Astrocyte of the spinal cord (primary cell): ENCODE results near the gene ZMIZ1.
A peak's percentile ranks its signal among the peaks of the same experiment; 100 is the strongest.

Experiments
- DNase-seq: peaks from one replicate; pipeline ENCODE4 v3.0.0; 2011; ENCODE audit warnings: low read depth, low spot score
- H3K4me3 ChIP-seq: 2 replicates; pipeline ENCODE4 v1.5.1; 2011; ENCODE audit warnings: low read depth, mild to moderate bottlenecking, low read length, moderate library complexity
- in situ Hi-C: cut with HindIII; loops from 2 replicates; pipeline ENCODE4 v1.10.0; 2017; ENCODE audit warnings: low sequenced_read_pairs
- TF ChIP-seq, protein P1 (sequence below): IDR thresholded peaks from 2 replicates; pipeline ENCODE4 v1.5.1; 2012; ENCODE audit warnings: low read depth, mild to moderate bottlenecking, low read length, inconsistent platforms

The ZMIZ1 gene

DNA sequence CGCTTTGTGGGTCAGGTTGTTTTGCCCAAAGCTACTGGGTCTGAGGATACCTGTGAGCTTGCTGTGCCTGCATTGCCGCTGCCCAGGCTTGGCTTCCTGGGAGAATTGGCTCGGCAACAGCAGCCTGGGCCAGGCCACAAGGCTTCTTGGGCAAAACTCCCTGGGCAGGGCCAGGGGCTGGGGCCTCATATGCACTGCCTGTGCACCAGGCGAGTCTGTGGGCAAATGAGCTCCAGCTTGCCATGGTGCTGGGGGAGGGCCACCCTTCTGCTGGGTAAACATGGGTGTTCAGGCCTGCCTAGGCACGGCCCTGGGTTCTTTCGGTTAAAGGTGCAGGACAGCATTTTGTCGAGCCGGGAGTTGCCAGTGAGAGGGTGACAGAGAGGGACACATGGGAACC lies 19.4 kb downstream of the ZMIZ1 start:
- DNase-seq: no peak
- TF ChIP-seq, protein P1, sequence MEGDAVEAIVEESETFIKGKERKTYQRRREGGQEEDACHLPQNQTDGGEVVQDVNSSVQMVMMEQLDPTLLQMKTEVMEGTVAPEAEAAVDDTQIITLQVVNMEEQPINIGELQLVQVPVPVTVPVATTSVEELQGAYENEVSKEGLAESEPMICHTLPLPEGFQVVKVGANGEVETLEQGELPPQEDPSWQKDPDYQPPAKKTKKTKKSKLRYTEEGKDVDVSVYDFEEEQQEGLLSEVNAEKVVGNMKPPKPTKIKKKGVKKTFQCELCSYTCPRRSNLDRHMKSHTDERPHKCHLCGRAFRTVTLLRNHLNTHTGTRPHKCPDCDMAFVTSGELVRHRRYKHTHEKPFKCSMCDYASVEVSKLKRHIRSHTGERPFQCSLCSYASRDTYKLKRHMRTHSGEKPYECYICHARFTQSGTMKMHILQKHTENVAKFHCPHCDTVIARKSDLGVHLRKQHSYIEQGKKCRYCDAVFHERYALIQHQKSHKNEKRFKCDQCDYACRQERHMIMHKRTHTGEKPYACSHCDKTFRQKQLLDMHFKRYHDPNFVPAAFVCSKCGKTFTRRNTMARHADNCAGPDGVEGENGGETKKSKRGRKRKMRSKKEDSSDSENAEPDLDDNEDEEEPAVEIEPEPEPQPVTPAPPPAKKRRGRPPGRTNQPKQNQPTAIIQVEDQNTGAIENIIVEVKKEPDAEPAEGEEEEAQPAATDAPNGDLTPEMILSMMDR: no peak
- in situ Hi-C loops: no loop called here
- no peak overlapping the region for H3K4me3 ChIP-seq

DNA sequence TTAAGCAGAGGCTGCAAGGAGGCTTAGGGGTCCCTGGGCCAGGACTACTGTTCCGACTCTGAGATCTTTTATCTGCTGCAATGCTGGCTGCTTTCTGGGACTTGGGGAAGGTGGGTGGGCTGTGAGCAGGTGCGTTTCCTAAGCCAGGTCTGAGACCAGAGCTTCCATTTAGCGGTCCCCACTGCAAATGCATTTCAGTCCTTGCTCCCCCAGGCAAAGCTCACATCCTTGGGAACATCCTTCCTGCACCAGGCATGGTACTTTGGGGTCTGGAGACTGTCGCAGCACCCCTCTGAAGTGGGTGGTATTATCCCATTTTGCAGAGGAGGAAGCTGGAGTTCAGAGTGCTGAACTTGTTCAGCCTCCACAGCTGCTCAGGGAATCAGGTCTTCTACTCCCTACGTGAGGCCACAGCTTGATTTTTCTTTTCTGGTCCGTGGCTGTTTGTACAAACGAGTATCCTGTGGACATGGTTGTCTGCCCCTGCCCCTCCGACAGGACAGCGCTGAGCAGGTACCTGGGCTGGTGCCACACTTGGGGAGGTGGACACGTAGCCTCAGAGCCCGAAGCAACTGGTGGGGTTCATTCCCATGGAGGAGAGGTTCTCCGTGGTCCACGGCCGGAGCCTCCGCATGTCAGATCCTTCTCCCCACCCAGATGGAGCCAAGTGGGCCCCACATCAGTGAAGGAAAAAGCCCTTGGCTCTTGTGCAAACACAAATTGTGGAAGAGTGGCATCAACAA lies 20.0 kb downstream of the ZMIZ1 start:
- in situ Hi-C loops: no loop called here
- no peak for DNase-seq
- TF ChIP-seq, protein P1: no peak
- no peak overlapping the region for H3K4me3 ChIP-seq

DNA sequence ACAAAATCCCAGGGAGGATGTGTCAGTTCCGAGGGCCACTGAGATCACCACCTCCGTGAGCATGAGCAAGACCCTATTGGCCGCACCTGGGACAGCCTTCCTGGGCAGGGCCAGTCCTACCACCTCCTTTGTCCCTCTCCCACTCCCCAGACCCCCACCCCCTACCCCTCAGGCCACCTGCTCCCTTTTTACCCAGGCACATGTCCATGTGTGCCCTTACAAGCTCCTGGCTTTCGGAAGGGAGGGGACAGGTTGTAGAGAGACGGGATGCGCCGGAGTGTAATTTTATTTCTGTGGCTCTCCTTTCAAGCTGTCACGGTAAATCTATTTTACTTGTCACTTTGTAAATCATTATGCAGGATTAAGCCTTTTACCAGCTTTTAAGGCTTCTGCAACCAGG lies 20.9 kb downstream of the ZMIZ1 start:
- in situ Hi-C loops: no loop called here
- DNase-seq: no peak
- H3K4me3 ChIP-seq: no peak overlapping the region
- TF ChIP-seq, protein P1: no peak

DNA sequence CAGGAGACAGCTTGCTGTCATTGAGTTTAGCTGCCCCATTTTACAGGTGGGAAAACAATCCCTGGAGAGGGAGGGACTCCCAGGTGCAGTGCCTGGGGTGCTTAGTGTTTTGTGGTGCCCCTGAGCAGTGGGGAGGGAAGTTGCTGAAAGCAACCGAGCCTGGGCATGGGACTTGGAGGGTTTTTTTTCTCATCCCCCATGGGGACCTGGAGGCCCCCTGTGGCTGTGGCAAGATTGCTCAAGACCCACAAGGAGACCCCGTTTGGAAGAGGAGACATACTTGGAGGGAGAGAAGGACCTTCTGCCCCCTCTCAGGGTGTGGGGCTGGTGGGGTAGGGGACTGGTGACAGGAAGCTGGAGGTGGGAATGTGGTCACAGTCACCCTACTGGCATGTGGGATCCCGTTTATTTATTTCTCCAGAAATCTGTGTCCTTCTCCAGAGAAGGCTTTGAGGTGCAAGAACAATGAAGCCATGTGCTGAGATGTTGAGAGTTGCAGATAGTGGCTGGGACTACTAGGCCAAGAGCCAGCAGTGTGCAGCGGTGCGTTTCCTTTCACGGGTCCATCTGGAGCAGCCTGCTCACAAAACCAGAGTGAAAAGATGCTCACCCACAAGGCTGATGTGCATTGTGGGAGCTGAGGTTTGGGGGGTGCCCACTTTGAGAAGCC lies 21.5 kb downstream of the ZMIZ1 start:
- H3K4me3 ChIP-seq: no peak overlapping the region
- TF ChIP-seq, protein P1: no peak
- in situ Hi-C loops: no loop called here
- DNase-seq: no peak

DNA sequence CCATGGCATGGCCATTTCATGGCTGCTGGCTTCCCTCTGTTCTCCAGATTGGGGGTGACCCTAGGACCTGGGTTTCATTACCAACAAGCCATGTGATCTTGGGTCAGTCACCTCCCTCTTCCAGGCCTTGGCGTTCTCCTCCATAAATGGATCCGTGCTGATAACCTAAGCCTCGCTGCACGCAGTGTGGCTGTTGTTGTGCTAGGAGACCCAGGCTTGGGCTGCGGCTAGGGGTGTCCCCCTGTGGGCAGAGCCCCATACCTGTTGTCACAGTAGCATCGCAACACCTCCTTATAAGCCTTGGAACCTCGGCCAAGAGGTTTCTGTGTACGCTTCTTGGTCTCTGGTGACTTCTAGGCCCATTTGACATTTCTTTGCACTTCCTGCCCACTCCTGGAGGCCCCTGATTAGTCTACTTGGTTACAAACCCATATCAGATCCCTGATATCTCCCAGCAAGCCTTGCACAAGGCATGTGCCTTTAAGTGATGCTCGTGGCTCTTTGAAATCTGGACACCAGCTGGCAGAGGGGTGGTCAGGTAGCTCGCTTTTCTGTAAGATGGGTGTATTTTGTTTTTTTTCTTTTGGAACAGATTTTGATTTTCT lies 23.6 kb downstream of the ZMIZ1 start:
- TF ChIP-seq, protein P1: no peak
- H3K4me3 ChIP-seq: no peak overlapping the region
- in situ Hi-C loops: no loop called here
- DNase-seq: no peak

DNA sequence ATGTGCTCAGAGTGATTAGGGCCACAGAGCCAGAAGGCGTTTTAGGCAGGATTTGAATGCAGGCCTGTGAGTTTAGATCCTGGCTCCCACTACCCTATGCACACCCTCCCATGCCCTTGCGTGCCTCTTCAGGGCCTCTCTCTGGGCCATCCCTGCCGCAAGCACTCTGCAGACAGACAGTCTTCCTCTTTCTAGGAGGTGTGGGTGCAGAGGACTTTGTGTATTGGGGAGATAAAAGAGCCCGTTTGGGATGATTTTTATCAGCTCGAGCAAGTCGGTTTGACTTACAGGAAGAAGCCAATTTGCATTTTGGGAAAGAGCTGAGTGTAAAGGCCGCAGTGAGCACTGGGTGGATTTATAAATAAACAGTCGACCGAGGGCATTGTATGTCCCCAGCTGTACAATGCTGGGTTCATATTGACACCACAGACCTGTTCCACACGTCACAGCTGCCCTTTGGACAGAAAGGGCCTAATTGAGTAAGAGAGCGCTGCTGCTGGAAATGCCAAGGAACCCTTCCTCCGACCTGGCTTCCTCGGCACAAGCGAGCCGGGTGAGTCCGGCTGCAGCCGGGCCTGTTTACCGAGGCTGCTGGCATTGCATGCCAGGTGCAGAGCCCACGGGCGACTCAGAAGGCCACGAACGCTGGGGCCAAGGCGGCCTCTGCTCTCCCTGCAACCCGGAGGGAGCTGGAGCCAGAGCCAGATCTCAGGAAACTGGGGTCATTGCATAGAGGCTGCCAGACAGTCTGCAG lies 25.1 kb downstream of the ZMIZ1 start:
- no peak overlapping the region for H3K4me3 ChIP-seq
- DNase-seq: peak; percentile 58
- in situ Hi-C loops: no loop called here
- TF ChIP-seq, protein P1: no peak
